Erythroblast (primary cell): Measurements from ENCODE around the gene GALNT18.

Experiments
- GATA1 ChIP-seq: IDR thresholded peaks from 2 replicates; pipeline ENCODE4 v1.6.1; 2011; ENCODE audit warnings: low read depth, mild to moderate bottlenecking, control low read depth, low read length, moderate library complexity
- POLR2A ChIP-seq: IDR thresholded peaks from 2 replicates; pipeline ENCODE4 v1.6.1; 2011; ENCODE audit warnings: mild to moderate bottlenecking, low read length

- TF ChIP-seq POLR2A: no peak
- TF ChIP-seq GATA1: no peak
Measured at GRCh38 chr11:11454671-11455223, 167.1 kb downstream of the GALNT18 start.
